WI38 (cell line): ENCODE results near the gene LRP6.
A peak's percentile ranks its signal among the peaks of the same experiment; 100 is the strongest.
"Not testable (repeated sequence)": the region's sequence is repeated elsewhere in the genome, so short reads cannot be mapped to it uniquely, and the experiment has no call there.

Source experiments
- H3K4me3 ChIP-seq: 2 replicates; pipeline ENCODE4 v1.5.1; 2011; ENCODE audit warnings: low read depth, mild to moderate bottlenecking, control low read depth, low read length
- CTCF ChIP-seq: IDR thresholded peaks from 2 replicates; pipeline ENCODE4 v1.5.1; 2012; ENCODE audit warnings: low read depth, mild to moderate bottlenecking, control low read depth, low read length

Gene LRP6

GRCh38 chr12:12266873-12267741 lies at the start of gene LRP6:
Gene LRP6 (minus strand): TSS chr12:12267044. CDS start chr12:12266735, 309 bp downstream.
- no peak for TF ChIP-seq CTCF
- H3K4me3 ChIP-seq: peak within 1 kb of the TSS; percentile 93

- H3K4me3 ChIP-seq: no peak overlapping the region
- no peak for TF ChIP-seq CTCF
Observed at GRCh38 chr12:12315838-12316237, 49.0 kb upstream of the LRP6 start.

GRCh38 chr12:12310695-12311094 lies 43.9 kb upstream of the LRP6 start:
- not testable (repeated sequence) for H3K4me3 ChIP-seq

- no peak overlapping the region for H3K4me3 ChIP-seq
- TF ChIP-seq CTCF: no peak
Observed at GRCh38 chr12:12305568-12306300, 38.9 kb upstream of the LRP6 start.

- no peak overlapping the region for H3K4me3 ChIP-seq
- no peak for TF ChIP-seq CTCF
Observed at GRCh38 chr12:12302976-12303375, 36.1 kb upstream of the LRP6 start.

GRCh38 chr12:12301122-12301521 lies 34.3 kb upstream of the LRP6 start:
- TF ChIP-seq CTCF: no peak
- H3K4me3 ChIP-seq: no peak overlapping the region

- no peak overlapping the region for H3K4me3 ChIP-seq
- no peak for TF ChIP-seq CTCF
Observed at GRCh38 chr12:12297201-12297830, 30.5 kb upstream of the LRP6 start.
